Panc1 (cell line): ENCODE results near the gene GABRB1.

Experiments used
- POLR2AphosphoS5 ChIP-seq: IDR thresholded peaks from 2 replicates; pipeline ENCODE4 v1.6.1; 2012; ENCODE audit warnings: mild to moderate bottlenecking, low read depth, low read length, moderate library complexity
- REST ChIP-seq, 2 experiments: IDR thresholded peaks; 2 replicates each; pipeline ENCODE4 v1.6.1; 2011 to 2012; ENCODE audit warnings: low read depth in 2 of 2, control low read depth in 1 of 2, low read length in 1 of 2, mild to moderate bottlenecking in 1 of 2, moderate library complexity in 1 of 2; ENCODE audit not compliant: insufficient read depth in 1 of 2
- SIN3A ChIP-seq: IDR thresholded peaks from 2 replicates; pipeline ENCODE4 v1.6.1; 2012; ENCODE audit warnings: low read depth, mild to moderate bottlenecking, low read length, moderate library complexity, borderline replicate concordance; ENCODE audit not compliant: insufficient read depth
- TCF7L2 ChIP-seq: IDR thresholded peaks from 2 replicates; pipeline ENCODE4 v1.6.1; 2011; ENCODE audit warnings: mild to moderate bottlenecking, low read depth, low read length, inconsistent platforms
- TF ChIP-seq, protein P1 (sequence below): fragments of 450-650 bp; IDR thresholded peaks from 2 replicates; pipeline ENCODE4 v1.5.1; 2017; ENCODE audit warnings: mild to moderate bottlenecking

DNA sequence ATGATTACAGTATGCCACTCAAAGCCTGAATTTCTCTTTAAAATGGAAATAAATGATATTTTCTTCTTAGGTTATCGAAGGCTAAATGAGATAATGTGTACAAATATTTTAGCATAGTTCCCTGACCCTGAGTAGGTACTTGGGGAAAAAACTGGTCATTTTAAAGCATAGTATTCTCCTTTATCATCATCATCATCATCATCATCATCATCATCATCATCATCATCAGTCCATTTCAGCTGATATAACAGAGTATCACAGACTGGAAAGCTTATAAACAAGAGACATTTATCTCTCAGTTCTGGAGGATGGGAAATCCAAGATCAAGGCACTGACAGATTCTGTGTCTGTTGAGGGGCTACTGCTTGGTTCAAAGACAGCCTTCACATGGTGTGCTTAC lies 13.9 kb downstream of the GABRB1 start:
- TF ChIP-seq POLR2AphosphoS5 (no peak), REST (IDR thresholded peaks at IDR 0.05; ENCODE audit: insufficient read depth in 1 of 2, low read depth in 2 of 2, low read length in 1 of 2) (no peak), SIN3A (no peak), TCF7L2 (no peak)
- TF ChIP-seq, protein P1, sequence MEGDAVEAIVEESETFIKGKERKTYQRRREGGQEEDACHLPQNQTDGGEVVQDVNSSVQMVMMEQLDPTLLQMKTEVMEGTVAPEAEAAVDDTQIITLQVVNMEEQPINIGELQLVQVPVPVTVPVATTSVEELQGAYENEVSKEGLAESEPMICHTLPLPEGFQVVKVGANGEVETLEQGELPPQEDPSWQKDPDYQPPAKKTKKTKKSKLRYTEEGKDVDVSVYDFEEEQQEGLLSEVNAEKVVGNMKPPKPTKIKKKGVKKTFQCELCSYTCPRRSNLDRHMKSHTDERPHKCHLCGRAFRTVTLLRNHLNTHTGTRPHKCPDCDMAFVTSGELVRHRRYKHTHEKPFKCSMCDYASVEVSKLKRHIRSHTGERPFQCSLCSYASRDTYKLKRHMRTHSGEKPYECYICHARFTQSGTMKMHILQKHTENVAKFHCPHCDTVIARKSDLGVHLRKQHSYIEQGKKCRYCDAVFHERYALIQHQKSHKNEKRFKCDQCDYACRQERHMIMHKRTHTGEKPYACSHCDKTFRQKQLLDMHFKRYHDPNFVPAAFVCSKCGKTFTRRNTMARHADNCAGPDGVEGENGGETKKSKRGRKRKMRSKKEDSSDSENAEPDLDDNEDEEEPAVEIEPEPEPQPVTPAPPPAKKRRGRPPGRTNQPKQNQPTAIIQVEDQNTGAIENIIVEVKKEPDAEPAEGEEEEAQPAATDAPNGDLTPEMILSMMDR, result no peak
